Liver (tissue), 3 donors: ENCODE measurements around the gene ENTPD7.

Experiments used
- ATF3 ChIP-seq: IDR thresholded peaks from 2 replicates; pipeline ENCODE4 v1.6.1; 2016; ENCODE audit warnings: antibody characterized with exemption
- CTCF ChIP-seq: fragments of 150-350 bp; IDR thresholded peaks from 2 replicates; pipeline ENCODE4 v1.5.1; 2017; ENCODE audit warnings: improper control_type of control experiment, low read depth, low read length; ENCODE audit not compliant: missing input control
- EGR1 ChIP-seq, 2 donors: IDR thresholded peaks; 2 replicates each; pipeline ENCODE4 v1.6.1; 2016 to 2018; ENCODE audit warnings: antibody characterized with exemption in 2 of 2, low read depth in 2 of 2
- FOXA1 ChIP-seq: IDR thresholded peaks from 2 replicates; pipeline ENCODE4 v1.6.1; 2016; ENCODE audit warnings: antibody characterized with exemption
- FOXA2 ChIP-seq: IDR thresholded peaks from 2 replicates; pipeline ENCODE4 v1.6.1; 2016; ENCODE audit warnings: antibody characterized with exemption
- GABPA ChIP-seq, 2 donors: IDR thresholded peaks in 1 of 2; conservative IDR thresholded peaks in 1 of 2; 2 replicates each; pipeline ENCODE4 v1.6.1; 2016; ENCODE audit warnings: antibody characterized with exemption in 2 of 2, mild to moderate bottlenecking in 1 of 2, moderate library complexity in 1 of 2
- HNF4A ChIP-seq, 2 donors: conservative IDR thresholded peaks; 2 replicates each; pipeline ENCODE4 v1.6.1; 2016; ENCODE audit warnings: antibody characterized with exemption in 2 of 2, mild to moderate bottlenecking in 2 of 2
- JUND ChIP-seq, 2 donors: IDR thresholded peaks; 2 replicates each; pipeline ENCODE4 v1.6.1; 2016; ENCODE audit warnings: antibody characterized with exemption in 2 of 2
- MAX ChIP-seq: IDR thresholded peaks from 2 replicates; pipeline ENCODE4 v1.6.1; 2016; ENCODE audit warnings: antibody characterized with exemption
- RAD21 ChIP-seq, 2 donors: IDR thresholded peaks; 2 replicates each; pipeline ENCODE4 v1.6.1; 2016; ENCODE audit warnings: antibody characterized with exemption in 2 of 2, mild to moderate bottlenecking in 2 of 2
- REST ChIP-seq: IDR thresholded peaks from 2 replicates; pipeline ENCODE4 v1.6.1; 2016; ENCODE audit warnings: antibody characterized with exemption, mild to moderate bottlenecking
- SP1 ChIP-seq: IDR thresholded peaks from 2 replicates; pipeline ENCODE4 v1.6.1; 2018; ENCODE audit warnings: antibody characterized with exemption, mild to moderate bottlenecking
- TAF1 ChIP-seq: conservative IDR thresholded peaks from 2 replicates; pipeline ENCODE4 v1.6.1; 2016; ENCODE audit warnings: antibody characterized with exemption, mild to moderate bottlenecking
- YY1 ChIP-seq: IDR thresholded peaks from 2 replicates; pipeline ENCODE4 v1.6.1; 2016; ENCODE audit warnings: antibody characterized with exemption, mild to moderate bottlenecking
- donor health status: healthy.
- donor health status: healthy.

DNA sequence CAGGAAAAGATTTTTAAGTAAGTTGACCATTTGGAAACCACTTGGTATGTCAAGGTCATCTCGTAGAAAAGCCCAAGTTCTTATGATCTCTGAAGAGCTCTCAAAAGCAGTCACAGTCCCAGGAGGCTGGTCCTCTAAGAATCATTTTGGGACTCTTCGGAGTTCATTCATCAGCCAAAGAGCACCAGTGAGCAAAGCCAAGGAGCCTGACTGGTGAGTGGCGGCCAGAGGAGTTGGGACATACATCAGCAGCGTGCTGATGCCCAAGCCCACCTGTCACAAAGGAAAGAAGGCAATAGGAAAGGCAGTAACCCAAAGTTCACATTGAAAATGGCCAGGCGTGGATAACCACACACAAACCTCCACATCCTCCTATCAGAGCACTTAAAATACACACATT lies 55.1 kb downstream of the ENTPD7 start:
- TF ChIP-seq ATF3 (no peak), CTCF (no peak), REST (no peak), MAX (no peak), YY1 (no peak), HNF4A (conservative IDR thresholded peaks at IDR 0.05) (no peak), SP1 (no peak), TAF1 (no peak), FOXA1 (no peak), RAD21 (IDR thresholded peaks at IDR 0.05) (no peak), FOXA2 (no peak), EGR1 (IDR thresholded peaks at IDR 0.05; ENCODE audit: low read depth in 2 of 2) (no peak), JUND (IDR thresholded peaks at IDR 0.05) (no peak), GABPA (IDR thresholded peaks at IDR 0.05 in 1 of 2, conservative IDR thresholded peaks at IDR 0.05 in 1 of 2) (no peak)
